GM21526 (cell line): ENCODE measurements around the gene ACSM5.
"Not testable (repeated sequence)": the region's sequence is repeated elsewhere in the genome, so short reads cannot be mapped to it uniquely, and the experiment has no call there.

ENCODE experiments used
- ATAC-seq: cut with Tn5 transposase; IDR thresholded peaks from one replicate; pipeline ENCODE4 v1.9.1; 2021; ENCODE audit warnings: moderate library complexity; ENCODE audit not compliant: unreplicated experiment, low FRiP score

Gene ACSM5

DNA sequence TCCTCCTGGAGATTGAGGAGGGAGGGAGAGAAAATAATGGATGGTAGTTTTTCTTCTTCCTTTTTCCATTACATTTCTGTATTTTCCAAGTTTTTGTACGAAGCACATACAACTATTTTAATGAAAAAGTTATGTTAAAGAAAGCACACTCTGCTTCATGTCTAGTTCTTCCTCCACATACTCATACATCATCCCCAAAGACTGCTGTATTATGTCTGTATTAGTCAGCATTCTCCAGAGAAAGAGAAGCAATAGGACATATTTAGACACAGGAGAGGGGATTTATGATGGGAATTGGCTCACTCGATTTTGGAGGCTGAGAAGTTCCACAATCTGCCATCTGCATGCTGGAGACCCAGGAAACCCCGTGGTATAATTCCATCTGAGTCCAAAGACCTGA lies 31.9 kb downstream of the ACSM5 start:
- no peak for ATAC-seq

DNA sequence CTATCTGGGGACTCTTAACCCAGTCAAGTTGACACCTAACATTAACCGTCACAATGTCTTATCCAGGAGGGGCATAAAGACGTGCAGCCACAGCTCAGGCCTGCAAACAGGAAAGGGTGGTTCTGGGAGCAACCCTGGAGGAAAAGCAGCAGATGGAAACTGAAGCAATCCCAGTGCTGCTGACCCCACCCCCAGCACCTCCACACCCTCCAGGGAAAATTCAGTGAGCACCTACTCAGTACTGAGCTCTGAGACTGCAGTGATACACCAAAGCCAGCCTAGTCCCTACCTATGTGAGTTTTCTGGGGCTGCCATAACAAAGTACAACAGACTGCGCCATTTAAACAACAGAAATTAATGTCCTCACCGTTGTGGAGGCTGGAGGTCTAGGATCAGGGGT lies 32.5 kb downstream of the ACSM5 start:
- ATAC-seq: not testable (repeated sequence)

DNA sequence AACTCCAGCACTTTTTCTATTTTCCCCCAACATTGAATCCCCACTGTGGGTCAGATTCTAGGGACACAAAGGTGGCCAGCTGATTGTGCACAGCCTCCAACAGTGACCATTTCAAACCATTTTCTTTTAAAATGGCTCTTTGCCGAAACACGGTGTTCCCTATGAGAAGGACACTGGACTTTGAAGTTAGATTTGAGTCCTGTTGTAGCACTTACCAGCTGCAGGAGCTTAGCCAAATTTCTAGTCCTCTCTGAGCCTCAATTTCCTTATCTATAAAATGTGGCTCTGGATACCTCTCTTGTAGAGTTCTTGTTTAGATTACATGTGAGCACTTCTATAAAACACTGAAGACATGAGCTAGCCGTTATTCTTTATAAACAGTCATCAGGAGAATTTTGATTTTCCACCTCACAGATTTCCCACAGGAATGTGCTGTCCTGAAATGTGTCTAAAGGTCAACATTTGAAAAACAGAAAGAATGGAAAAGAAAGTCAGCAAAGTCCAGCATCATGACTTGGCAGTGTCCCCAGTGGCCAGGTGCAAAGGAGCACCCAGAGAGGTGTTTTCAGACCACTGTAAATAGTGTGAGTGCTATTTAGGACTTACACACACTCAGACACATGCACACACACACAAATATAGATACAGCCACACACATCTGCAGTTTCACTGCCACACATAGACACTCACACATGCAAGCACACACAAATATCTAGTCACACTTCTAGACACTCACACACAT lies 37.5 kb downstream of the ACSM5 start:
- ATAC-seq: not testable (repeated sequence)

DNA sequence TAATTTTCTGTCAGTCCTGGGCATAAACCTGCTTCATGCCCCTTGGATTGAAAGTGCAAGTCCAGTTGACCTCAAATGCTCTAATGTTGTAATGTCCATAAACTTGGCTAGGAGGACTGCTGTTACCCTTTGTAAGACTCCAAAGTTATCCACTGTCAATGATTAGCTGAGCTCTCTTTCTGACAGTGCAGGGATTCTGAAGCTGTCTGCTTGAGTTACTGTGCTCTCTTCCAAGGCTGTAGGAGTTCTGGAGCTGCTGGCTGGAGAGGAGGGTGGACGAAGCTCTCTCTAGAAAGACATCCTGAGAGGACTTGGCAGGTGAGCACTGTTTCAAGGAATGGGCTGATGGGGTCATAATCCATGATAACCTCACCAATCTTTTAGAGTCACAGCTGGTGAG lies 42.0 kb downstream of the ACSM5 start, which contains the start of gene ACSM2A:
Gene ACSM2A (plus strand): TSS at position 158 of the 400 bp plus-strand sequence. CDS start 8,594 bp downstream, outside the sequence.
- not testable (repeated sequence) for ATAC-seq

DNA sequence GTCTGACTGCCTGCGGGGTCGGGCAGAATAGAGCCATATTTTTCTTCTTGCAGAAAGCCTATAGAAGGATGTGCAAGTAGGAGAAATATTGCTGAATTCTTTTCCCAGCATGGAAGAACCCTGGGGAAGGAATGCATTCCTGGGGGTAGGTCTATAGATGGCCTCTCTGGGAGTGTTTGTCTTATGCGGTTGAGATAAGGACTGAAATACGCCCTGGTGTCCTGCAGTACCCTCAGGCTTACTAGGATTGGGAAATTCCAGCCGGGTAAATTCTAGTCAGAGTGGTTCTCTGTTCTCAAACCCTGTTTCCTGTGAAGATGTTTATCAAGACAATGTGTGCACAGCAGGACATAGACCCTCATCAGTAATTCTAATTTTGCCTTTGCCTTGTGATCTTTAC lies 44.3 kb downstream of the ACSM5 start:
- not testable (repeated sequence) for ATAC-seq

DNA sequence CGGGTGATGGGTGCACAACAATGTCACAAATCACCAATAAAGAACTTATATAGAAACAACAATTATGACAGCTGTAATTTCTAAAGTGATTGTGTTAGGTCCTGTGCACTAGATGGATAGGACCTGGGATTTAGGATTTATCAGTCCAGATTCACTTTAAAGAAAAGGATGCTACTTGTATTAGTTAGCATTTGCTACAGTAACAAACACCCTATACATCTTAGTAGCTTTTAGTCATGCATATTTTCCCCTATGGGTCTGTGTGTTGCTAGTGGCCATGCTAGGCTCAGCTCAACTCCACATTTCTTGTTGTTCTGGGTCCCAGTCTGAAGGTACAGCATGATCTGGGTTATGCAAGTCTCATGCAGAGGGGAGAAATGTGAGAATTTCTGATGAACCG lies 49.9 kb downstream of the ACSM5 start:
- not testable (repeated sequence) for ATAC-seq

DNA sequence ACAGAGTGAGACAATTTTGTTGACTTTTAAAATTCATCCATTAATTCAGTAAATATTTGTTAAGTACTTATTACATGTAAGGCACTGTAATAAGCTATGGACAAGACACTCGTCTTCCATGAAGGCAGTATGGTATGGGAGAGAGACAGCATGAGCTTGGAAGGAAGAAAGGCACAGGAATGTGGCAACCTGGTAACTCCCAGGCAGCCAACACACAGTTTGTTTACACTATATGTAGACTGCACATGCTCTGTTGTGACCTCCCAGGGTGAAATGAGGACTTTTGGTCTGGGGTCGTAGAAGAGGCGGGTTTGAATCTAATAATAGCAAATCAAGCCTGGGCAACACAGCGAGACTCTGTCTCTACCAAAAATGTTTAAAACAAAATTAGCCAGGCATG lies 51.0 kb downstream of the ACSM5 start:
- ATAC-seq: not testable (repeated sequence)

DNA sequence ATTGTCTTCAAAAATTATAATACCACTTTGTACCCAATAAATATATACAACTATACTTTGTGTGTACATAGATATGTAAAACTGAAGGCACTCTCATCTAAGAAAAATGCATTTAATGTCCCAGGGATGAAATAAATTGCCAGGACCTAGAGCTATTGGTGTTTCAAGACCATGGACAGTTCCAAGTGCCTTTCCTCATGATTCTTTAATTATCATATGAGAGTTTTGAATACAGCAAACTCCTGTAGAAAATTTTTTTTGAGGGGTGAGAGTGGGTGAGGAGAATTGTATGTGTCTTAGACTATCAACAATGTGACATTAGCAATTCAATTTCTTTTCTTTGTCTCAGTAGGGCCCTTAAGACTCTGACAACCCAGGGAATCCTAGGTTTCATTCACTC lies 59.6 kb downstream of the ACSM5 start:
- not testable (repeated sequence) for ATAC-seq

DNA sequence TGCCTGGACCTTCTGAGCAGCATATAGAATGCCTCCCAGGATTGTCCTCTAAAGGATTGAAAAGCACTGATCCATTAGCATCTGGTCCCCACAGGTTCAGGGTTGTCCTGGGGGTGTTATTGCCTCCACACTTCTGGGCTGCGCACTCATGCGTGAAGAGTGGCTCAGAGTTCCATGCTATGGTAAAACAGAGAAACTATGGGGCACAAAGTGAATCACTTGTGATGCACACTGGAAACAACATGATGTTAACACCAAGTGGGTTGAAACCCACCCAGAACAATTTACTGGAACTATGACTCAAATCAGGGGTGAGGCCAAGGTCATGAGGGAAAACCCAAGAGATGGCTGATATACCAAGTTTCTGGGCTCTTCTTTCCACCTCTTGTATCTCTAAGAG lies 60.6 kb downstream of the ACSM5 start:
- not testable (repeated sequence) for ATAC-seq

DNA sequence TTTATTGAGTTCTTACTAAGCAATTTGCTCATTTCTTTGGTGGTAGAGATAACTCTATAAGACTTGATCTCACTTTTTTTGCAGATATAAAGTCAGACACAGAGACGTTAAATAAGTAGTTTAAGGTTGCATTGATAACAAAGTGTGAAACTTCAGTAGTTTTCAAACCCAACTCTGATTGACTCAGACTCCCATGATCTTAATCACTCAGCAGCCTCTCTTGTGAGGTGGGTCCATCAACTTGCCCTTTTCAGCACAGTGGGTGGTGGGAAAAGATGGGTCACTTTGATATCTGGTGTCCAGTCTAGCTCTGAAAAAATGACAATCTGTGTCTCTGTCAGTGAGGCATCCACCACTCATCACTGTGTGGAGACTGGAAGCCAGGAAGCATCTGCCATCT lies 61.4 kb downstream of the ACSM5 start:
- not testable (repeated sequence) for ATAC-seq

DNA sequence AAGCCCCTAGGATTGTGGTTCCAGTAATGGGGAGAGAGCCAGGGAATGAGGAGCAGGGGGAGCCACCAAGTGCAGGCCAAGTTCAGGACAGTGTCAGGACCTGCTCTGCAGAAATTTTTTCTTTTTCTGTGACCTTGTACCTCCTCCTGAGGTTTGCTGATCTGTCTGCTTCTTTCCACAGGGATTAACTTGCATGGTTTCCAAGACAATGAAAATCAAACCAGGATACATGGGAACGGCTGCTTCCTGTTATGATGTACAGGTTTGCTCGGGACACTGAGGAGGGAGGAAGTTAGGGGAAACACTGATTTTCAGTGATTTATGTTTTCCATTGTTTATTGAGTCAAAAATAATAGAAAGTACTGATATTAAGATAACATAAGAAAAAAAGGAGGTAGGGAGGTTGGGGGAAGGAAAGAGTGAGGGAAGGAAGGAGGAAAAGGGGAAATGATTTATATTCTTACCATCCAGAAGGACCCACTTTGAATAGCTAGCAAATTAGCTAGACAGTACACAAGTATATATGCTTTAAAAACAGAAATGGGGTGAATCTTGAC lies 67.9 kb downstream of the ACSM5 start:
- not testable (repeated sequence) for ATAC-seq

DNA sequence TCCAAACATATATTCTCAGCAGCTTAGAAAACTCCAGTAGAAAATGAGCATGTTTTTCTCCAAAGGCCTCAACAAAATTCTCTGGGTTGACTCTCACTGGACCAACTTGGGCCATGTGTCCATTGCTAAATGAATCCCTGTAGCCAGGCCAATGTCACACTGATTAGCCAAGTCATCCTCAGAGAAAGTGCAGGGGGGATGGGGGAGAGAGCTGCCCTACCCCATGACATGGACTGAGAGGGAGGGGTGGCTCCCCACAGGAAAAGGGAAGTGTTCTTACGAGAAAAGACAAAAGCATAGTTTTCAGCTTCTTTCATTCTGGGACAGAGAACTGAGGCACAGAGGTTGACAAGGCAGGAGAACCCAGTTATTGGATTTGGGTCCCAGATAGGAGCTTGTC lies 74.7 kb downstream of the ACSM5 start:
- not testable (repeated sequence) for ATAC-seq

DNA sequence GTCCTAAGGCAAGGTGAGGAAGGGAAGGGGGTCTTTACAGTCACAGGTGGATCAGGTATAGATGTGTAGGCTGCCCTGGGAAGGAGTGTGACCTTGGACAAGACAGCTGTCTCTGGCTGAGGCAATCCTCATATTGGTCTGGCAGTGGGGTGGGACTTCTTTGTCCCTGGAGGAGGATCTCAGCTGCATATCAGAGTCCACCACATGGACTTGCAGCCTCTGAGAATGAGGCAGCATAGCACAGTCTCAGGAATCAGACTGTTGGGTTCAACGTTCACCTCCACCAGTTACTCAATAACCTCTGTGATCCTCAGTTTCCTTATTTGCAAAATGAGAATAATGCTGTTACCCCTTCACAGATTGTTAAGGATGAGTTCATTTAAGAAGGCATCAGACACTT lies 75.4 kb downstream of the ACSM5 start:
- no peak for ATAC-seq

DNA sequence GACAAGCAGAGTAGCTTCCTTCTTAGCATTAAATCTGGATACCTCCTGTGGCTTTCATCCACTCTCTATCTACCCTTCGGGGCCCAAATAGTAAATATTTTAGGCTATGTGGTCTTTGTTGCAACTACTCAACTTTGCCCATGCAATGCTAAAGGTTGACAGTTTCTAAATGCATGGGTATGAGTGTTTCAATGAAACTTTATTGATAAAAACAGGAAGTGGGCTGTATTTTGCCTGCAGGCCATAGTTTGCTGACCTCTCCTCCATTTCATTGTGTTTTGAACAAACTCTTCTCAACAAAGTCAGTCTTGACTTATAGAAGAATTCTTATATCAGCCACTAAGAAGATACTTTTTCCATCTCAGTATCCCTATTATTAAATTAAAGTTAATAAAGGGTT lies 76.1 kb downstream of the ACSM5 start:
- ATAC-seq: no peak
